HG02610 (cell line): ENCODE measurements around the gene HSD17B11.
"Not testable (repeated sequence)": the region's sequence is repeated elsewhere in the genome, so short reads cannot be mapped to it uniquely, and the experiment has no call there.

ENCODE experiments used
- ATAC-seq: cut with Tn5 transposase; IDR thresholded peaks from one replicate; pipeline ENCODE4 v1.9.1; 2021; ENCODE audit warnings: mild to moderate bottlenecking, moderate library complexity; ENCODE audit not compliant: unreplicated experiment

Gene HSD17B11

GRCh38 chr4:87406462-87406861 lies 15.5 kb upstream of the HSD17B11 start:
- peak; percentile 80 for ATAC-seq

GRCh38 chr4:87405211-87405820 lies 14.3 kb upstream of the HSD17B11 start:
- ATAC-seq, result no peak

- not testable (repeated sequence) for ATAC-seq
These were observed 12.7 kb upstream of the HSD17B11 start for GRCh38 chr4:87403732-87404131.

GRCh38 chr4:87399954-87400353 lies 9.0 kb upstream of the HSD17B11 start:
- no peak for ATAC-seq

GRCh38 chr4:87399148-87399547 lies 8.2 kb upstream of the HSD17B11 start:
- no peak for ATAC-seq

- not testable (repeated sequence) for ATAC-seq
These were observed 4.9 kb upstream of the HSD17B11 start for GRCh38 chr4:87395851-87396250.

- not testable (repeated sequence) for ATAC-seq
These were observed 4.1 kb upstream of the HSD17B11 start for GRCh38 chr4:87395073-87395472.

GRCh38 chr4:87392183-87392582 lies 1.2 kb upstream of the HSD17B11 start:
- ATAC-seq, result no peak

- peak; percentile 11 for ATAC-seq
These were observed 627 bp upstream of the HSD17B11 start for GRCh38 chr4:87391576-87392054.

GRCh38 chr4:87390551-87390890 lies 467 bp downstream of the HSD17B11 start:
- no peak for ATAC-seq

GRCh38 chr4:87390055-87390454 lies 933 bp downstream of the HSD17B11 start:
- ATAC-seq, result not testable (repeated sequence)

- ATAC-seq, result no peak
These were observed 2.1 kb downstream of the HSD17B11 start for GRCh38 chr4:87388901-87389300.

GRCh38 chr4:87387237-87387636 lies 3.8 kb downstream of the HSD17B11 start:
- ATAC-seq, result no peak

- ATAC-seq, result not testable (repeated sequence)
These were observed 6.4 kb downstream of the HSD17B11 start for GRCh38 chr4:87384466-87385132.

GRCh38 chr4:87382931-87383330 lies 8.1 kb downstream of the HSD17B11 start:
- no peak for ATAC-seq

GRCh38 chr4:87382116-87382515 lies 8.9 kb downstream of the HSD17B11 start:
- no peak for ATAC-seq

GRCh38 chr4:87377816-87378215 lies 13.2 kb downstream of the HSD17B11 start:
- peak; percentile 71 for ATAC-seq

- no peak for ATAC-seq
These were observed 15.2 kb downstream of the HSD17B11 start for GRCh38 chr4:87375719-87376291.

- no peak for ATAC-seq
These were observed 20.9 kb downstream of the HSD17B11 start for GRCh38 chr4:87370068-87370467.

GRCh38 chr4:87366521-87367162 lies 24.3 kb downstream of the HSD17B11 start:
- no peak for ATAC-seq

- ATAC-seq, result no peak
These were observed 25.6 kb downstream of the HSD17B11 start for GRCh38 chr4:87365348-87365747.

- ATAC-seq, result no peak
These were observed 27.4 kb downstream of the HSD17B11 start for GRCh38 chr4:87363552-87363951.
